WTC11 (cell line): Measurements from ENCODE around the gene CDKN2B. TPM values are rescaled to one million over a fixed set of nuclear protein-coding genes. Genes with fewer than 3 reads are reported as not detected.

ENCODE experiments used
- ATAC-seq: fragments of 200-7000 bp; cut with Tn5 transposase; 2 replicates; pipeline ENCODE4 v1.10.0; 2021; ENCODE audit warnings: mild to moderate bottlenecking, moderate library complexity
- CTCF ChIA-PET: fragments of 300-600 bp; sonication (Branson Sonifier 250); formaldehyde crosslinking; loops from one replicate; lab custom pipeline; 2021; ENCODE audit warnings: antibody characterized with exemption; lab: Charles Lee
- POLR2A ChIA-PET: fragments of 350-600 bp; sonication (Branson Sonifier 250); formaldehyde crosslinking; loops from one replicate; lab custom pipeline; 2021; ENCODE audit warnings: antibody characterized with exemption; lab: Charles Lee
- DNase-seq: peaks from one replicate; pipeline ENCODE4 v3.0.0; 2021; ENCODE audit warnings: low spot score
- H3K27ac Mint-ChIP-seq: 2 replicates; pipeline ENCODE4 v1.8.0; 2021; ENCODE audit warnings: mixed read lengths
- H3K27me3 Mint-ChIP-seq: 2 replicates; pipeline ENCODE4 v1.8.0; 2021; ENCODE audit warnings: low read depth, mild to moderate bottlenecking, moderate library complexity, mixed read lengths
- H3K36me3 Mint-ChIP-seq: 2 replicates; pipeline ENCODE4 v1.8.0; 2021; ENCODE audit warnings: mixed read lengths
- H3K4me1 Mint-ChIP-seq: 2 replicates; pipeline ENCODE4 v1.8.0; 2022; ENCODE audit warnings: mixed read lengths
- H3K4me3 Mint-ChIP-seq: 2 replicates; pipeline ENCODE4 v1.8.0; 2021; ENCODE audit warnings: mild to moderate bottlenecking, moderate library complexity, mixed read lengths
- H3K9me3 Mint-ChIP-seq: 2 replicates; pipeline ENCODE4 v1.8.0; 2021; ENCODE audit warnings: mixed read lengths
- FOXK1 ChIP-seq: sonication (generic); formaldehyde crosslinking; IDR thresholded peaks from 2 replicates; pipeline ENCODE4 v1.8.0; 2022; ENCODE audit warnings: mild to moderate bottlenecking, moderate library complexity, missing genetic modification reagents
- FOXP1 ChIP-seq: sonication (generic); formaldehyde crosslinking; IDR thresholded peaks from 2 replicates; pipeline ENCODE4 v1.8.0; 2022; ENCODE audit warnings: missing genetic modification reagents, mild to moderate bottlenecking, moderate library complexity, borderline replicate concordance
- KAT7 ChIP-seq: sonication (generic); formaldehyde crosslinking; IDR thresholded peaks from 2 replicates; pipeline ENCODE4 v1.8.1; 2023; ENCODE audit warnings: missing genetic modification reagents, mild to moderate bottlenecking, borderline replicate concordance
- NFYB ChIP-seq: sonication (generic); formaldehyde crosslinking; conservative IDR thresholded peaks from 2 replicates; pipeline ENCODE4 v1.8.0; 2022; ENCODE audit warnings: low read depth, missing genetic modification reagents
- NR1H2 ChIP-seq: sonication (generic); formaldehyde crosslinking; IDR thresholded peaks from 2 replicates; pipeline ENCODE4 v1.9.0; 2021; ENCODE audit warnings: mild to moderate bottlenecking, moderate library complexity, missing genetic modification reagents
- OVOL2 ChIP-seq: fragments of 250-450 bp; sonication (Bioruptor Pico); IDR thresholded peaks from 2 replicates; pipeline ENCODE4 v1.9.0; 2021; ENCODE audit warnings: mild to moderate bottlenecking, borderline replicate concordance
- RELA ChIP-seq: sonication (generic); formaldehyde crosslinking; IDR thresholded peaks from 2 replicates; pipeline ENCODE4 v1.8.1; 2022; ENCODE audit warnings: missing genetic modification reagents, mild to moderate bottlenecking, borderline replicate concordance
- SP1 ChIP-seq: sonication (generic); formaldehyde crosslinking; conservative IDR thresholded peaks from 2 replicates; pipeline ENCODE4 v1.8.1; 2022; ENCODE audit warnings: missing genetic modification reagents
- TEAD1 ChIP-seq: sonication (generic); formaldehyde crosslinking; IDR thresholded peaks from 2 replicates; pipeline ENCODE4 v1.8.0; 2022; ENCODE audit warnings: mild to moderate bottlenecking, missing genetic modification reagents
- ZBTB21 ChIP-seq: sonication (generic); formaldehyde crosslinking; IDR thresholded peaks from 2 replicates; pipeline ENCODE4 v1.8.1; 2023; ENCODE audit warnings: mild to moderate bottlenecking, missing genetic modification reagents, borderline replicate concordance
- ZNF121 ChIP-seq: sonication (generic); formaldehyde crosslinking; IDR thresholded peaks from 2 replicates; pipeline ENCODE4 v1.8.0; 2023; ENCODE audit warnings: missing genetic modification reagents
- ZNF317 ChIP-seq: sonication (generic); formaldehyde crosslinking; IDR thresholded peaks from 2 replicates; pipeline ENCODE4 v1.8.1; 2023; ENCODE audit warnings: low read depth, mild to moderate bottlenecking, moderate library complexity, missing genetic modification reagents, borderline replicate concordance
- ZNF671 ChIP-seq: fragments of 250-450 bp; sonication (Bioruptor Pico); IDR thresholded peaks from 2 replicates; pipeline ENCODE4 v1.8.0; 2021; ENCODE audit warnings: mild to moderate bottlenecking
- total RNA-seq: library from RNA; stranded (reverse); gene quantifications from 3 replicates; pipeline ENCODE4 v1.2.3, GENCODE V29; 2021
- TF ChIP-seq, protein P1 (sequence below): sonication (generic); formaldehyde crosslinking; IDR thresholded peaks from 2 replicates; pipeline ENCODE4 v1.8.0; 2023; ENCODE audit warnings: missing genetic modification reagents
- TF ChIP-seq, protein P2 (sequence below): sonication (generic); formaldehyde crosslinking; IDR thresholded peaks from 2 replicates; pipeline ENCODE4 v1.8.1; 2022; ENCODE audit warnings: missing genetic modification reagents, borderline replicate concordance
- TF ChIP-seq, protein P3 (sequence below): sonication (generic); formaldehyde crosslinking; IDR thresholded peaks from 2 replicates; pipeline ENCODE4 v1.8.0; 2022; ENCODE audit warnings: mild to moderate bottlenecking, missing genetic modification reagents
- TF ChIP-seq, protein P4 (sequence below): sonication (generic); formaldehyde crosslinking; IDR thresholded peaks from 2 replicates; pipeline ENCODE4 v1.8.0; 2022; ENCODE audit warnings: mild to moderate bottlenecking, missing genetic modification reagents
- TF ChIP-seq, protein P5 (sequence below): sonication (generic); formaldehyde crosslinking; IDR thresholded peaks from 2 replicates; pipeline ENCODE4 v1.8.0; 2022; ENCODE audit warnings: mild to moderate bottlenecking, missing genetic modification reagents
- TF ChIP-seq, protein P6 (sequence below): sonication (generic); formaldehyde crosslinking; IDR thresholded peaks from 2 replicates; pipeline ENCODE4 v1.8.1; 2023; ENCODE audit warnings: mild to moderate bottlenecking, missing genetic modification reagents, borderline replicate concordance
- TF ChIP-seq, protein P7 (sequence below): sonication (generic); formaldehyde crosslinking; IDR thresholded peaks from 2 replicates; pipeline ENCODE4 v1.8.1; 2022; ENCODE audit warnings: low read depth, mild to moderate bottlenecking, moderate library complexity, missing genetic modification reagents, borderline replicate concordance
- TF ChIP-seq, protein P8 (sequence below): sonication (generic); formaldehyde crosslinking; IDR thresholded peaks from 2 replicates; pipeline ENCODE4 v1.8.1; 2023; ENCODE audit warnings: mild to moderate bottlenecking, missing genetic modification reagents, moderate library complexity
- TF ChIP-seq, protein P9 (sequence below): sonication (generic); formaldehyde crosslinking; conservative IDR thresholded peaks from 2 replicates; pipeline ENCODE4 v1.8.1; 2022; ENCODE audit warnings: mild to moderate bottlenecking, missing genetic modification reagents

The CDKN2B gene
- total RNA-seq, 1 experiment from 2014 or later, result 0.13 TPM

DNA sequence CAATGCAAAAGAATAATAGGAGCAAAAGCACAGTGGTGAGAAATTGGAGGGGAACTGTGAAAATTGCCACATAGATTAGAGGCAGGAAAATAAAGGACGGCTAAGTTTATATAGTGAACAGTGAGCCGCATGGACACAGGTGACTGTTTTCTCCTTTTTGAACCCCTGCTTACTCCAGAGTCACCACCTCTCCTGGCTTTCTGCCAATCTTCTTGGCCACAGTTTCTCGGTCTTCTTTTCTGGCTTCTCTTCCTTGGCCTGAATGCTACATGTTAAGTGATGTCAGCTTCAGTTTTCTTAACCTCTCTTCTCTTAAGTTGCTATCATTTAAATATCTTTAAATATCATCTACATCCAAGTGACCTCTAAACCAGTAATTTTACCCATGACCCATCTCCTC is 47.3 kb upstream of the CDKN2B start (continued):
- TF ChIP-seq, protein P1, sequence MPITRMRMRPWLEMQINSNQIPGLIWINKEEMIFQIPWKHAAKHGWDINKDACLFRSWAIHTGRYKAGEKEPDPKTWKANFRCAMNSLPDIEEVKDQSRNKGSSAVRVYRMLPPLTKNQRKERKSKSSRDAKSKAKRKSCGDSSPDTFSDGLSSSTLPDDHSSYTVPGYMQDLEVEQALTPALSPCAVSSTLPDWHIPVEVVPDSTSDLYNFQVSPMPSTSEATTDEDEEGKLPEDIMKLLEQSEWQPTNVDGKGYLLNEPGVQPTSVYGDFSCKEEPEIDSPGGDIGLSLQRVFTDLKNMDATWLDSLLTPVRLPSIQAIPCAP (CRISPR knock-in tag), result no peak
- TF ChIP-seq ZBTB21 (CRISPR knock-in tag) (no peak), OVOL2 (CRISPR knock-in tag) (no peak), TEAD1 (CRISPR knock-in tag) (no peak), ZNF671 (no peak), FOXK1 (no peak)
- TF ChIP-seq, protein P2, sequence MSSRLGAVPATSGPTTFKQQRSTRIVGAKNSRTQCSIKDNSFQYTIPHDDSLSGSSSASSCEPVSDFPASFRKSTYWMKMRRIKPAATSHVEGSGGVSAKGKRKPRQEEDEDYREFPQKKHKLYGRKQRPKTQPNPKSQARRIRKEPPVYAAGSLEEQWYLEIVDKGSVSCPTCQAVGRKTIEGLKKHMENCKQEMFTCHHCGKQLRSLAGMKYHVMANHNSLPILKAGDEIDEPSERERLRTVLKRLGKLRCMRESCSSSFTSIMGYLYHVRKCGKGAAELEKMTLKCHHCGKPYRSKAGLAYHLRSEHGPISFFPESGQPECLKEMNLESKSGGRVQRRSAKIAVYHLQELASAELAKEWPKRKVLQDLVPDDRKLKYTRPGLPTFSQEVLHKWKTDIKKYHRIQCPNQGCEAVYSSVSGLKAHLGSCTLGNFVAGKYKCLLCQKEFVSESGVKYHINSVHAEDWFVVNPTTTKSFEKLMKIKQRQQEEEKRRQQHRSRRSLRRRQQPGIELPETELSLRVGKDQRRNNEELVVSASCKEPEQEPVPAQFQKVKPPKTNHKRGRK, result no peak

DNA sequence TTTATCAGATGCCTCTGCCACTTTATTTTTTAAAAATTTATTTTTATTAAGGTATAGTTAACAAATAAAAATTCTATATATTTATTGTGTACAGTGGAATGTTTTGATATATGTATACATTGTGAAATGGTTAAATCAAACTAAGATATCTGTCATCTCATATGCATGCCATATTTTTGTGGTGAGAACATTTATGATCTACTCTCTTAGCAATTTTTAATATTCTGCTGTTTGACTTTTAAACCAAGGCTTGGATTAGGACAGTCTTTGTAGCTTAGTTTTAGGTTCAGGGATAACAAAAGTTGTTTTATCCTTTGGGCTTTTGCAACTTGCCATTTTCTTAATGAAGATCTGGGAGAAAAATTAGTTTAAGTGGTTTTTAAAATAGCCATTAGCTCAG is 46.0 kb upstream of the CDKN2B start:
- POLR2A ChIA-PET, result no interaction called here
- H3K27me3 Mint-ChIP-seq, result no peaks in the 10 kb centered on the region; the same call in 1 of the 2 replicates
- ATAC-seq, result no peak
- H3K4me3 Mint-ChIP-seq, result no peak overlapping the region
- H3K4me1 Mint-ChIP-seq, result peaks cover 5% of the 10 kb centered on the region; the same call in 1 of the 2 replicates
- peaks cover 19% of the 10 kb centered on the region for H3K9me3 Mint-ChIP-seq
- TF ChIP-seq FOXP1 (CRISPR knock-in tag), result no peak
- TF ChIP-seq, protein P3, sequence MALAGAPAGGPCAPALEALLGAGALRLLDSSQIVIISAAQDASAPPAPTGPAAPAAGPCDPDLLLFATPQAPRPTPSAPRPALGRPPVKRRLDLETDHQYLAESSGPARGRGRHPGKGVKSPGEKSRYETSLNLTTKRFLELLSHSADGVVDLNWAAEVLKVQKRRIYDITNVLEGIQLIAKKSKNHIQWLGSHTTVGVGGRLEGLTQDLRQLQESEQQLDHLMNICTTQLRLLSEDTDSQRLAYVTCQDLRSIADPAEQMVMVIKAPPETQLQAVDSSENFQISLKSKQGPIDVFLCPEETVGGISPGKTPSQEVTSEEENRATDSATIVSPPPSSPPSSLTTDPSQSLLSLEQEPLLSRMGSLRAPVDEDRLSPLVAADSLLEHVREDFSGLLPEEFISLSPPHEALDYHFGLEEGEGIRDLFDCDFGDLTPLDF (CRISPR knock-in tag), result no peak
- TF ChIP-seq, protein P4, sequence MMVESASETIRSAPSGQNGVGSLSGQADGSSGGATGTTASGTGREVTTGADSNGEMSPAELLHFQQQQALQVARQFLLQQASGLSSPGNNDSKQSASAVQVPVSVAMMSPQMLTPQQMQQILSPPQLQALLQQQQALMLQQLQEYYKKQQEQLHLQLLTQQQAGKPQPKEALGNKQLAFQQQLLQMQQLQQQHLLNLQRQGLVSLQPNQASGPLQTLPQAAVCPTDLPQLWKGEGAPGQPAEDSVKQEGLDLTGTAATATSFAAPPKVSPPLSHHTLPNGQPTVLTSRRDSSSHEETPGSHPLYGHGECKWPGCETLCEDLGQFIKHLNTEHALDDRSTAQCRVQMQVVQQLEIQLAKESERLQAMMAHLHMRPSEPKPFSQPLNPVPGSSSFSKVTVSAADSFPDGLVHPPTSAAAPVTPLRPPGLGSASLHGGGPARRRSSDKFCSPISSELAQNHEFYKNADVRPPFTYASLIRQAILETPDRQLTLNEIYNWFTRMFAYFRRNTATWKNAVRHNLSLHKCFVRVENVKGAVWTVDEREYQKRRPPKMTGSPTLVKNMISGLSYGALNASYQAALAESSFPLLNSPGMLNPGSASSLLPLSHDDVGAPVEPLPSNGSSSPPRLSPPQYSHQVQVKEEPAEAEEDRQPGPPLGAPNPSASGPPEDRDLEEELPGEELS, result no peak
- TF ChIP-seq NFYB (CRISPR knock-in tag), result no peak
- no peak for TF ChIP-seq SP1 (CRISPR knock-in tag)
- no peak for TF ChIP-seq KAT7
- TF ChIP-seq, protein P5, sequence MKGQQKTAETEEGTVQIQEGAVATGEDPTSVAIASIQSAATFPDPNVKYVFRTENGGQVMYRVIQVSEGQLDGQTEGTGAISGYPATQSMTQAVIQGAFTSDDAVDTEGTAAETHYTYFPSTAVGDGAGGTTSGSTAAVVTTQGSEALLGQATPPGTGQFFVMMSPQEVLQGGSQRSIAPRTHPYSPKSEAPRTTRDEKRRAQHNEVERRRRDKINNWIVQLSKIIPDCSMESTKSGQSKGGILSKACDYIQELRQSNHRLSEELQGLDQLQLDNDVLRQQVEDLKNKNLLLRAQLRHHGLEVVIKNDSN (CRISPR knock-in tag), result no peak
- TF ChIP-seq, protein P6, sequence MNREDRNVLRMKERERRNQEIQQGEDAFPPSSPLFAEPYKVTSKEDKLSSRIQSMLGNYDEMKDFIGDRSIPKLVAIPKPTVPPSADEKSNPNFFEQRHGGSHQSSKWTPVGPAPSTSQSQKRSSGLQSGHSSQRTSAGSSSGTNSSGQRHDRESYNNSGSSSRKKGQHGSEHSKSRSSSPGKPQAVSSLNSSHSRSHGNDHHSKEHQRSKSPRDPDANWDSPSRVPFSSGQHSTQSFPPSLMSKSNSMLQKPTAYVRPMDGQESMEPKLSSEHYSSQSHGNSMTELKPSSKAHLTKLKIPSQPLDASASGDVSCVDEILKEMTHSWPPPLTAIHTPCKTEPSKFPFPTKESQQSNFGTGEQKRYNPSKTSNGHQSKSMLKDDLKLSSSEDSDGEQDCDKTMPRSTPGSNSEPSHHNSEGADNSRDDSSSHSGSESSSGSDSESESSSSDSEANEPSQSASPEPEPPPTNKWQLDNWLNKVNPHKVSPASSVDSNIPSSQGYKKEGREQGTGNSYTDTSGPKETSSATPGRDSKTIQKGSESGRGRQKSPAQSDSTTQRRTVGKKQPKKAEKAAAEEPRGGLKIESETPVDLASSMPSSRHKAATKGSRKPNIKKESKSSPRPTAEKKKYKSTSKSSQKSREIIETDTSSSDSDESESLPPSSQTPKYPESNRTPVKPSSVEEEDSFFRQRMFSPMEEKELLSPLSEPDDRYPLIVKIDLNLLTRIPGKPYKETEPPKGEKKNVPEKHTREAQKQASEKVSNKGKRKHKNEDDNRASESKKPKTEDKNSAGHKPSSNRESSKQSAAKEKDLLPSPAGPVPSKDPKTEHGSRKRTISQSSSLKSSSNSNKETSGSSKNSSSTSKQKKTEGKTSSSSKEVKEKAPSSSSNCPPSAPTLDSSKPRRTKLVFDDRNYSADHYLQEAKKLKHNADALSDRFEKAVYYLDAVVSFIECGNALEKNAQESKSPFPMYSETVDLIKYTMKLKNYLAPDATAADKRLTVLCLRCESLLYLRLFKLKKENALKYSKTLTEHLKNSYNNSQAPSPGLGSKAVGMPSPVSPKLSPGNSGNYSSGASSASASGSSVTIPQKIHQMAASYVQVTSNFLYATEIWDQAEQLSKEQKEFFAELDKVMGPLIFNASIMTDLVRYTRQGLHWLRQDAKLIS (CRISPR knock-in tag), result no peak
- TF ChIP-seq ZNF121 (CRISPR knock-in tag), result no peak
- TF ChIP-seq, protein P7, sequence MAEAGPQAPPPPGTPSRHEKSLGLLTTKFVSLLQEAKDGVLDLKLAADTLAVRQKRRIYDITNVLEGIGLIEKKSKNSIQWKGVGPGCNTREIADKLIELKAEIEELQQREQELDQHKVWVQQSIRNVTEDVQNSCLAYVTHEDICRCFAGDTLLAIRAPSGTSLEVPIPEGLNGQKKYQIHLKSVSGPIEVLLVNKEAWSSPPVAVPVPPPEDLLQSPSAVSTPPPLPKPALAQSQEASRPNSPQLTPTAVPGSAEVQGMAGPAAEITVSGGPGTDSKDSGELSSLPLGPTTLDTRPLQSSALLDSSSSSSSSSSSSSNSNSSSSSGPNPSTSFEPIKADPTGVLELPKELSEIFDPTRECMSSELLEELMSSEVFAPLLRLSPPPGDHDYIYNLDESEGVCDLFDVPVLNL (CRISPR knock-in tag), result no peak
- no peak for TF ChIP-seq NR1H2 (CRISPR knock-in tag)
- TF ChIP-seq, protein P1 (CRISPR knock-in tag), result no peak
- TF ChIP-seq ZNF317 (CRISPR knock-in tag), result no peak
- TF ChIP-seq, protein P8, sequence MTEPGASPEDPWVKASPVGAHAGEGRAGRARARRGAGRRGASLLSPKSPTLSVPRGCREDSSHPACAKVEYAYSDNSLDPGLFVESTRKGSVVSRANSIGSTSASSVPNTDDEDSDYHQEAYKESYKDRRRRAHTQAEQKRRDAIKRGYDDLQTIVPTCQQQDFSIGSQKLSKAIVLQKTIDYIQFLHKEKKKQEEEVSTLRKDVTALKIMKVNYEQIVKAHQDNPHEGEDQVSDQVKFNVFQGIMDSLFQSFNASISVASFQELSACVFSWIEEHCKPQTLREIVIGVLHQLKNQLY (CRISPR knock-in tag), result no peak
- TF ChIP-seq ZNF671, result no peak
- TF ChIP-seq, protein P9, sequence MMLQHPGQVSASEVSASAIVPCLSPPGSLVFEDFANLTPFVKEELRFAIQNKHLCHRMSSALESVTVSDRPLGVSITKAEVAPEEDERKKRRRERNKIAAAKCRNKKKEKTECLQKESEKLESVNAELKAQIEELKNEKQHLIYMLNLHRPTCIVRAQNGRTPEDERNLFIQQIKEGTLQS (CRISPR knock-in tag), result no peak
- TF ChIP-seq RELA, result no peak
- peaks cover 9% of the 10 kb centered on the region for H3K36me3 Mint-ChIP-seq
- DNase-seq, result no peak
- no peak overlapping the region for H3K27ac Mint-ChIP-seq
- CTCF ChIA-PET, result no interaction called here
